ENCODE data around the gene PRRT1B.
"Not testable (repeated sequence)": the region's sequence is repeated elsewhere in the genome, so short reads cannot be mapped to it uniquely, and the experiment has no call there.

The PRRT1B gene

DNA sequence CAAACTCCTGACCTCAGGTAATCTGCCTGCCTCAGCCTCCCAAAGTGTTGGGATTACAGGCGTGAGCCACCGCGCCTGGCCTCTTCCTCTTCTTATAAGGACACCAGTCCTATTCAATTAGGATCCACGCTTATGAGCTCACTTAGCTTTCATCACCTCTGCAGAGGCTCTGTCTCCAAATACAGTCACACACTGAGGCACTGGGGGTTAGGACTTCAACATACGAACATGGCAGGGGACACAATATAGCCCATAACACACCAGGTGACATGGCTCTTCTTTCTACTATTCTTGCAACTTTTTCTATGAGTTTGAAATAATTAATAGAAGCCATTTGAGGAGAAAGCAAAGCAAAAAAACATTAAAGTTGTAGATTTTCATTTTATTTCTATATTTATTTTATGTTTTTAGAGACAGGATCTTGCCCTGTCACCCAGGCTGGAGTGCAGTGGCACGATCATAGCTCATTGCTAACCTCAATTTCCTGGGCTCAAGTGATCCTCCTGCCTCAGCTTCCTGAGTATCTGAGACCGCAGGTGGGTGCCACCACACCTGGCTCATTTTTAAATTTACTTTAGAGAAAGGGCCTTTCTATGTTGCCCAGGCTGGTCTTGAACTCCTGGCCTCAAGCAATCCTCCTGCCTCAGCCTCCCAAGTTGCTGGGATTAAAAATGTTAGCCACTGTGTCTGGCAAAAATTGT, 6.0 kb upstream of the PRRT1B start:
- H3K4me3 ChIP-seq (ENCODE audit: low read depth, low read length) = no peak overlapping the region
- TF ChIP-seq, protein P1, sequence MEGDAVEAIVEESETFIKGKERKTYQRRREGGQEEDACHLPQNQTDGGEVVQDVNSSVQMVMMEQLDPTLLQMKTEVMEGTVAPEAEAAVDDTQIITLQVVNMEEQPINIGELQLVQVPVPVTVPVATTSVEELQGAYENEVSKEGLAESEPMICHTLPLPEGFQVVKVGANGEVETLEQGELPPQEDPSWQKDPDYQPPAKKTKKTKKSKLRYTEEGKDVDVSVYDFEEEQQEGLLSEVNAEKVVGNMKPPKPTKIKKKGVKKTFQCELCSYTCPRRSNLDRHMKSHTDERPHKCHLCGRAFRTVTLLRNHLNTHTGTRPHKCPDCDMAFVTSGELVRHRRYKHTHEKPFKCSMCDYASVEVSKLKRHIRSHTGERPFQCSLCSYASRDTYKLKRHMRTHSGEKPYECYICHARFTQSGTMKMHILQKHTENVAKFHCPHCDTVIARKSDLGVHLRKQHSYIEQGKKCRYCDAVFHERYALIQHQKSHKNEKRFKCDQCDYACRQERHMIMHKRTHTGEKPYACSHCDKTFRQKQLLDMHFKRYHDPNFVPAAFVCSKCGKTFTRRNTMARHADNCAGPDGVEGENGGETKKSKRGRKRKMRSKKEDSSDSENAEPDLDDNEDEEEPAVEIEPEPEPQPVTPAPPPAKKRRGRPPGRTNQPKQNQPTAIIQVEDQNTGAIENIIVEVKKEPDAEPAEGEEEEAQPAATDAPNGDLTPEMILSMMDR (IDR thresholded peaks at IDR 0.05; ENCODE audit: low read depth, low read length) = no peak

- TF ChIP-seq, protein P1 (IDR thresholded peaks at IDR 0.05; ENCODE audit: low read depth, low read length) = no peak
- H3K4me3 ChIP-seq (ENCODE audit: low read depth, low read length) = no peak overlapping the region
Observed at GRCh38 chr9:131543141-131543540, 2.2 kb upstream of the PRRT1B start.

DNA sequence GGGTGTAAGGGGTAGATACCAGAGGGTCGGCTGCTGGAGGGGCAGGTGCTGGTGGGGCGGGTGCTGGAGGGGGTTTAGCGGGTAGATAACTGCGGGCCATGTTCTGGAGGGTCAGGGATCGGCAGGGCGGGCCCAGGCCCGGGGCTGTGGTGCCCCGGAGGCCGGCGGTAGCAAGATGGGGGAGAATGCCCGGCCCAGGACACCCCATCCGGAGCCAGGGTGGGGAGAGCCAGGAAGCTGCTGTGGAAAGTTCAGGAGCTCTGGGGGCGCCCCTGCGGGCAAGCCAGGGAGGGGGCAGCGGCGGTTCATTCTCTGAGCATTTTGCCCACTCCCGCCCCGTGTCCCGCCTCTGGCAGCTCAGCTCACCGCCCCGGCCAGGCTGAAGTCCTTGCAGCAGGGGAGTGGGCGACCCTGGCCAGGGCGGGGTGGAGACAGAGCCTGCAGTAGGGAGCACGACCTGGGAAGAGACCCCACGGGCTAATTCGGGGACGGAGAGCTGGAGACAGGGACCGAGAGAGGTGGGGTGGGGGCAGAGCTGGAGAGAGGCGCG, 538 bp downstream of the PRRT1B start:
- no peak overlapping the region for H3K4me3 ChIP-seq (ENCODE audit: low read depth, low read length)
- TF ChIP-seq, protein P1 (IDR thresholded peaks at IDR 0.05; ENCODE audit: low read depth, low read length) = no peak

DNA sequence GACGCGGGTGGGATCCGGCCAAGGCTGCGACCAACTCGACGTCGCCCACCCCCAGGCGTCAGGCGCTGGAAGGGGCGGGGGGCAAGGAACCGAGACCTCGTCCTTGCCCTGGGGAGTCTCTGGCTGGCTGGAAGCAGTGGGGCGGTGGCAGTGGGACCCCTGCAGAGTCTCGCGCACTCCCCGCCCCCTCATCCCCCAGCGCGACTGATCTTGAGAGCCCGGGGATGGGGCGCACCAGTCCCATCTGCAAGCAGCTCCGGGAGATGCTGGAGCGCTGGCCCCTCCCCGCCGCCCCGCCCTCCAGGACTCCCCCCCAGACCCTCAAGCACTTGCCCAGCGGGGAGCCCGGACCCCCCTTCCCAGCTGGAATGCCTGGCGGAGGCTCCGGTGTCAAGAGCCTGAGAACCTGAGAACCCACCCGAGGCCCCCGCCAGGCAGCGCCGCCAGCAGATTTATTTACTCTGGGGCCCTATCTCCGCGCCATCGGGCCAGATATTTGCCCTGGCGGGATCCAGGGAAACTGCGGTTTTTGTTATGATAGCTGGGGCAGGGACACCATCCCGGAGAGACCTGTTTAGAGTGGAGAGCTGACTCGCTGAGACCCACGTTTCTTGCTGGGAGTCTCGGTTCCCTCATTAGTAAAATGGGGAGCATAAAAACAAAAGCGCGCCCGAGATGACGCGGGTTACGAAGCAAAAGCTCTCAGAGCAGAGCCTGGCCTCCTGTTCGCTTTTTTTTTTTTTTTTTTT, 1.2 kb downstream of the PRRT1B start:
- peak overlapping the region; percentile 48 for H3K4me3 ChIP-seq (ENCODE audit: low read depth, low read length)

DNA sequence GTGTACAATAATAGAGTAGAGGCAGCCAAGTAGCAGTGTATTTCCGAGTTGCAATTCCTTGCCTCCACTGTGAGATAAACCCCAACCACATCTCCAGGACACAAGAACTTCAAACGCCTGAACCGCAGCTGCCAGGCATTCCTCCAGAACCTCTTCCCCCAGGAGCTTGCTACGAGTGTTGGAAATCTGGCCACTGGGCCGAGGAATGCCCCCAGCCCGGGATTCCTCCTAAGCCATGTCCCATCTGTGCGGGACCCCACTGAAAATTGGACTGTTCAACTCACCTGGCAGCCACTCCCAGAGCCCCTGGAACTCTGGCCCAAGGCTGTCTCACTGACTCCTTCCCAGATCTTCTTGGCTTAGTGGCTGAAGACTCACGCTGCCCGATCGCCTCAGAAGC, 3.9 kb downstream of the PRRT1B start:
- H3K4me3 ChIP-seq (ENCODE audit: low read depth, low read length) = not testable (repeated sequence)

More for the DNA sequence above, 1.2 kb downstream of the PRRT1B start:
- TF ChIP-seq, protein P1 (IDR thresholded peaks at IDR 0.05; ENCODE audit: low read depth, low read length) = 0 out of 2 replicates have a peak, but pooled peaks have one; percentile 11

- not testable (repeated sequence) for H3K4me3 ChIP-seq (ENCODE audit: low read depth, low read length)
Observed at GRCh38 chr9:131550465-131550864, 5.1 kb downstream of the PRRT1B start.

DNA sequence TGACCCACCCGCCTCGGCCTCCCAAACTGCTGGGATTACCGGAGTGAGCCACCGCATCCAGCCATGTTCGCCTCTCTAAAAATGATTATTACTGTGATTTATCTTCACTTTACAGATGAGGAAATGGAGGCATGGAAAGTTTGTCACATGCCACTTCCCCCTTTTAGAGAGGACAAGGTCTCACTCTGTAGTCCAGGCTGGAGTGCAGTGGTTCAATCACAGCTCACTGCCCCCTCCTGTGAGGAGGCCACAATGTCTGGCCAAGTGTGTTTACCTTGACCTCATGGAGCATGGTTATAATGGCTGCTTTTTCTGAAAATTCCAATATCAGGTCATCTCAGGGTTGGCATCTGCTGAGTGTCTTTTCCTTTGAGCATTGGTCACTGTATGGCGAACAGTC, 6.7 kb downstream of the PRRT1B start:
- no peak overlapping the region for H3K4me3 ChIP-seq (ENCODE audit: low read depth, low read length)
- TF ChIP-seq, protein P1 (IDR thresholded peaks at IDR 0.05; ENCODE audit: low read depth, low read length) = no peak

DNA sequence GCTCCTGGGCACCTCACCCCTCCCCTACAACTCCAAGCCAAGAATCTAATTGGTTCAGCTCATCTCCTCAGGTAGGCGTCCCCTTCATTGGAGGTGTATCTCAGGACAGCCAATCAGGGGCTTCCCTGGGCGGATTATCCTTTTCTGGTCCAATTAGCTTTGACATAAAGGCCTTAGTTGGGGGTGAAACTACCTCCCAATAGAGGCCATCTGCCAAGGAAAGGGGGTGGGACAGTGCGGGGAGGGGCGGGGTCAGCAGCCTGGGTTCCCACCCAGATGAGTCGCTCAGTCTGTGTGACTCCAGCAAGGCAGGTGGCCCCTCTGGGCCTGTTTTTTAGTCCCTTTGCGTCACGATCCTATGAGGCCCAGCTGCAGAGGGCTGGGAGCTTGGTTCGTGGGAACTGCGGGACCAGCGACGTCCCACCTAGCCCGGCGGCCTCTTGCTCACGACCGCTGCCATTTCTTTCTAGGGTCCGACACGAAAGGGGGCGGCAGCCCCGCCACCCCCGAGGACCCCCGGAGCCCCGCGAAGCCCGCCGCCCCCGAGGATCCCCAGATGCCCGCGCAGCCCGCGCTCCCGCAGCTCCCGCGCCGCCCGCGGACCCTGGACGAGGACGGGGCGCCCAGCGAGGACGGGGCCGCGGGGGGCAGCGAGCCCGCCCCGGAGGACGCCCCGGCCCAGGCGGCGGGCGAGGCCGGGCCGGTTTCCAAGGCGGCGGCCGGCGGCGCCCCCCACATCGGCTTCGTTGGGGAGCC, 8.9 kb downstream of the PRRT1B start:
- no peak overlapping the region for H3K4me3 ChIP-seq (ENCODE audit: low read depth, low read length)
- TF ChIP-seq, protein P1 (IDR thresholded peaks at IDR 0.05; ENCODE audit: low read depth, low read length) = no peak
